HEK293 (cell line): ENCODE measurements around the gene GAK.

Experiments
- CTCF ChIA-PET: fragments of 350-600 bp; formaldehyde crosslinking; extraction: SDS; loops from one replicate; lab custom pipeline; 2021; ENCODE audit warnings: antibody characterized with exemption; lab: Yijun Ruan, JAX
- POLR2A ChIA-PET: fragments of 300-600 bp; formaldehyde crosslinking; extraction: SDS; loops from one replicate; lab custom pipeline; 2020; ENCODE audit warnings: antibody characterized with exemption, inconsistent platforms; lab: Yijun Ruan, JAX
- H3K27ac ChIP-seq: fragments of 200-500 bp; sonication (Bioruptor generic); 2 replicates; pipeline ENCODE4 v1.5.1; 2014; ENCODE audit warnings: low read depth, low read length, control low read depth, inconsistent platforms; ENCODE audit errors: extremely low read depth
- H3K36me3 ChIP-seq, 2 experiments: fragments of 200-500 bp in 1 of 2; sonication (Bioruptor generic) in 1 of 2; 1 replicate in 1 of 2; 2 replicates in 1 of 2; pipeline ENCODE4 v1.5.1; 2014 to 2017; ENCODE audit warnings: inconsistent platforms in 2 of 2, low read length in 2 of 2; ENCODE audit not compliant: control insufficient read depth in 2 of 2, insufficient read depth in 1 of 2
- H3K4me1 ChIP-seq: fragments of 200-500 bp; sonication (Bioruptor generic); 2 replicates; pipeline ENCODE4 v1.5.1; 2014; ENCODE audit warnings: mild to moderate bottlenecking, low read length, inconsistent platforms; ENCODE audit not compliant: control insufficient read depth, insufficient read depth
- H3K4me3 ChIP-seq: 2 replicates; pipeline ENCODE4 v1.5.1; 2011; ENCODE audit warnings: low read depth, mild to moderate bottlenecking, control low read depth, low read length, moderate library complexity
- H3K9me3 ChIP-seq: fragments of 200-500 bp; sonication (Bioruptor generic); 2 replicates; pipeline ENCODE4 v1.5.1; 2014; ENCODE audit warnings: low read depth, low read length, inconsistent platforms; ENCODE audit not compliant: control insufficient read depth, insufficient read depth
- AEBP2 ChIP-seq: fragments of 450-650 bp; formaldehyde crosslinking; IDR thresholded peaks from 2 replicates; pipeline ENCODE4 v1.5.1; 2016; ENCODE audit warnings: missing biosample characterization, missing genetic modification characterization, borderline replicate concordance
- GLIS2 ChIP-seq: fragments of 450-650 bp; formaldehyde crosslinking; IDR thresholded peaks from 2 replicates; pipeline ENCODE4 v1.5.1; 2016; ENCODE audit warnings: missing biosample characterization, missing genetic modification characterization
- INSM2 ChIP-seq: fragments of 450-650 bp; formaldehyde crosslinking; IDR thresholded peaks from 2 replicates; pipeline ENCODE4 v1.5.1; 2016; ENCODE audit warnings: missing biosample characterization, missing genetic modification characterization
- KLF8 ChIP-seq: fragments of 450-650 bp; formaldehyde crosslinking; IDR thresholded peaks from 2 replicates; pipeline ENCODE4 v1.5.1; 2016; ENCODE audit warnings: missing biosample characterization, missing genetic modification characterization
- RBAK ChIP-seq: fragments of 450-650 bp; formaldehyde crosslinking; IDR thresholded peaks from 2 replicates; pipeline ENCODE4 v1.5.1; 2016; ENCODE audit warnings: missing biosample characterization, missing genetic modification characterization
- SP3 ChIP-seq: fragments of 450-650 bp; formaldehyde crosslinking; IDR thresholded peaks from 2 replicates; pipeline ENCODE4 v1.5.1; 2016; ENCODE audit warnings: missing biosample characterization, missing genetic modification characterization
- ZBTB21 ChIP-seq: fragments of 450-650 bp; formaldehyde crosslinking; IDR thresholded peaks from 2 replicates; pipeline ENCODE4 v1.5.1; 2017; ENCODE audit warnings: missing biosample characterization, missing genetic modification characterization
- ZBTB7A ChIP-seq: fragments of 450-650 bp; formaldehyde crosslinking; IDR thresholded peaks from 2 replicates; pipeline ENCODE4 v1.5.1; 2016; ENCODE audit warnings: low read depth, missing biosample characterization, missing genetic modification characterization
- ZFP37 ChIP-seq: fragments of 450-650 bp; formaldehyde crosslinking; IDR thresholded peaks from 2 replicates; pipeline ENCODE4 v1.5.1; 2016; ENCODE audit warnings: missing biosample characterization, missing genetic modification characterization
- ZIC2 ChIP-seq: fragments of 450-650 bp; formaldehyde crosslinking; IDR thresholded peaks from 2 replicates; pipeline ENCODE4 v1.5.1; 2016; ENCODE audit warnings: missing biosample characterization, missing genetic modification characterization
- ZNF140 ChIP-seq: fragments of 450-650 bp; formaldehyde crosslinking; IDR thresholded peaks from 2 replicates; pipeline ENCODE4 v1.5.1; 2016; ENCODE audit warnings: missing biosample characterization, missing genetic modification characterization
- ZNF155 ChIP-seq: fragments of 450-650 bp; formaldehyde crosslinking; IDR thresholded peaks from 2 replicates; pipeline ENCODE4 v1.5.1; 2016; ENCODE audit warnings: missing biosample characterization, missing genetic modification characterization
- ZNF184 ChIP-seq: fragments of 450-650 bp; IDR thresholded peaks from 2 replicates; pipeline ENCODE4 v1.5.1; 2018; ENCODE audit warnings: missing biosample characterization, mild to moderate bottlenecking, missing genetic modification characterization
- ZNF280D ChIP-seq: fragments of 450-650 bp; formaldehyde crosslinking; IDR thresholded peaks from 2 replicates; pipeline ENCODE4 v1.5.1; 2016; ENCODE audit warnings: missing biosample characterization, missing genetic modification characterization
- ZNF529 ChIP-seq: fragments of 450-650 bp; formaldehyde crosslinking; IDR thresholded peaks from 2 replicates; pipeline ENCODE4 v1.5.1; 2017; ENCODE audit warnings: missing genetic modification characterization, missing biosample characterization; ENCODE audit not compliant: insufficient replicate concordance
- ZNF530 ChIP-seq: fragments of 450-650 bp; formaldehyde crosslinking; IDR thresholded peaks from 2 replicates; pipeline ENCODE4 v1.5.1; 2016; ENCODE audit warnings: low read depth, missing biosample characterization, missing genetic modification characterization
- ZNF549 ChIP-seq: fragments of 450-650 bp; IDR thresholded peaks from 2 replicates; pipeline ENCODE4 v1.5.1; 2018; ENCODE audit warnings: missing biosample characterization, missing genetic modification characterization, mild to moderate bottlenecking, inconsistent platforms, moderate library complexity
- ZNF571 ChIP-seq: fragments of 450-650 bp; formaldehyde crosslinking; IDR thresholded peaks from 2 replicates; pipeline ENCODE4 v1.5.0; 2017; ENCODE audit warnings: missing biosample characterization, missing genetic modification characterization
- ZNF621 ChIP-seq: fragments of 450-650 bp; formaldehyde crosslinking; IDR thresholded peaks from 2 replicates; pipeline ENCODE4 v1.5.1; 2017; ENCODE audit warnings: missing biosample characterization, missing genetic modification characterization
- ZNF645 ChIP-seq: fragments of 450-650 bp; formaldehyde crosslinking; IDR thresholded peaks from 2 replicates; pipeline ENCODE4; 2016; ENCODE audit warnings: missing biosample characterization, missing genetic modification characterization
- ZNF76 ChIP-seq: fragments of 450-650 bp; formaldehyde crosslinking; IDR thresholded peaks from 2 replicates; pipeline ENCODE4; 2016; ENCODE audit warnings: low read depth, missing biosample characterization, missing genetic modification characterization, borderline replicate concordance
- ZNF837 ChIP-seq: fragments of 450-650 bp; formaldehyde crosslinking; IDR thresholded peaks from 2 replicates; pipeline ENCODE4 v1.5.1; 2016; ENCODE audit warnings: missing biosample characterization, missing genetic modification characterization
- ZSCAN30 ChIP-seq: fragments of 450-650 bp; IDR thresholded peaks from 2 replicates; pipeline ENCODE4 v1.5.1; 2018; ENCODE audit warnings: missing biosample characterization, mild to moderate bottlenecking, missing genetic modification characterization, moderate library complexity
- TF ChIP-seq, protein P1 (sequence below): fragments of 450-650 bp; formaldehyde crosslinking; IDR thresholded peaks from 2 replicates; pipeline ENCODE4 v1.5.0; 2017; ENCODE audit warnings: missing biosample characterization, missing genetic modification characterization, borderline replicate concordance
- TF ChIP-seq, protein P2 (sequence below): fragments of 450-650 bp; formaldehyde crosslinking; IDR thresholded peaks from 2 replicates; pipeline ENCODE4 v1.5.1; 2016; ENCODE audit warnings: missing biosample characterization, missing genetic modification characterization

GAK gene

DNA sequence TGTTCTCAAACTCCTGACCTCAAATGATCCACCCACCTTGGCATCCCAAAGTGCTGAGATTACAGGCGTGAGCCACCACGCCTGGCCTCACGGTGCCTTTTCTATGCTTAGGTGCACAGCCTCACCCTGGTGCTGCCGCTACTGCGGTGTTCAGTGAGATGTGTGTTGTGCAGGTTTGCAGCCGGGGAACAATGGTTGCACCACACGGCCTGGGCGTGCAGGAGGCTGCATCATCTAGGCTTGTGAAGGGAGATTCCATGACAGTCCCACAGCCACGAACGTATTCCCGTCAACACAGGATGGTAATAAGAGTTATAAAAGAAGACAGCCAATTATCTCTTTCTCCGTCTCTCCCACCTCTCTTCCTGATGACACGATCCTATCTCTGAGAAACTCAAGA lies 128.2 kb downstream of the GAK start:
- no peaks in the 10 kb centered on the region for H3K36me3 ChIP-seq
- no peak overlapping the region for H3K4me3 ChIP-seq
- TF ChIP-seq ZNF837 (tag by site-specific recombination) = no peak
- TF ChIP-seq KLF8 (tag by site-specific recombination) = no peak
- no peak for TF ChIP-seq ZBTB7A (tag by site-specific recombination)
- TF ChIP-seq ZNF140 (tag by site-specific recombination) = no peak
- no peak for TF ChIP-seq INSM2 (tag by site-specific recombination)
- TF ChIP-seq ZNF155 (tag by site-specific recombination) = no peak
- TF ChIP-seq, protein P1, sequence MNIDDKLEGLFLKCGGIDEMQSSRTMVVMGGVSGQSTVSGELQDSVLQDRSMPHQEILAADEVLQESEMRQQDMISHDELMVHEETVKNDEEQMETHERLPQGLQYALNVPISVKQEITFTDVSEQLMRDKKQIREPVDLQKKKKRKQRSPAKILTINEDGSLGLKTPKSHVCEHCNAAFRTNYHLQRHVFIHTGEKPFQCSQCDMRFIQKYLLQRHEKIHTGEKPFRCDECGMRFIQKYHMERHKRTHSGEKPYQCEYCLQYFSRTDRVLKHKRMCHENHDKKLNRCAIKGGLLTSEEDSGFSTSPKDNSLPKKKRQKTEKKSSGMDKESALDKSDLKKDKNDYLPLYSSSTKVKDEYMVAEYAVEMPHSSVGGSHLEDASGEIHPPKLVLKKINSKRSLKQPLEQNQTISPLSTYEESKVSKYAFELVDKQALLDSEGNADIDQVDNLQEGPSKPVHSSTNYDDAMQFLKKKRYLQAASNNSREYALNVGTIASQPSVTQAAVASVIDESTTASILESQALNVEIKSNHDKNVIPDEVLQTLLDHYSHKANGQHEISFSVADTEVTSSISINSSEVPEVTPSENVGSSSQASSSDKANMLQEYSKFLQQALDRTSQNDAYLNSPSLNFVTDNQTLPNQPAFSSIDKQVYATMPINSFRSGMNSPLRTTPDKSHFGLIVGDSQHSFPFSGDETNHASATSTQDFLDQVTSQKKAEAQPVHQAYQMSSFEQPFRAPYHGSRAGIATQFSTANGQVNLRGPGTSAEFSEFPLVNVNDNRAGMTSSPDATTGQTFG = no peak
- TF ChIP-seq ZSCAN30 = no peak
- TF ChIP-seq ZNF621 (tag by site-specific recombination) = no peak
- TF ChIP-seq ZNF645 (tag by site-specific recombination) = no peak
- TF ChIP-seq RBAK (tag by site-specific recombination) = no peak
- no peak for TF ChIP-seq AEBP2 (tag by site-specific recombination)
- no peak for TF ChIP-seq SP3 (tag by site-specific recombination)
- TF ChIP-seq, protein P2, sequence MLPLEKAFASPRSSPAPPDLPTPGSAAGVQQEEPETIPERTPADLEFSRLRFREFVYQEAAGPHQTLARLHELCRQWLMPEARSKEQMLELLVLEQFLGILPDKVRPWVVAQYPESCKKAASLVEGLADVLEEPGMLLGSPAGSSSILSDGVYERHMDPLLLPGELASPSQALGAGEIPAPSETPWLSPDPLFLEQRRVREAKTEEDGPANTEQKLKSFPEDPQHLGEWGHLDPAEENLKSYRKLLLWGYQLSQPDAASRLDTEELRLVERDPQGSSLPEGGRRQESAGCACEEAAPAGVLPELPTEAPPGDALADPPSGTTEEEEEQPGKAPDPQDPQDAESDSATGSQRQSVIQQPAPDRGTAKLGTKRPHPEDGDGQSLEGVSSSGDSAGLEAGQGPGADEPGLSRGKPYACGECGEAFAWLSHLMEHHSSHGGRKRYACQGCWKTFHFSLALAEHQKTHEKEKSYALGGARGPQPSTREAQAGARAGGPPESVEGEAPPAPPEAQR (tag by site-specific recombination) = no peak
- TF ChIP-seq GLIS2 (tag by site-specific recombination) = no peak
- TF ChIP-seq ZNF549 (tag by site-specific recombination) = no peak
- ChIA-PET CTCF (no interaction called here), POLR2A (no interaction called here)
- no peaks in the 10 kb centered on the region for H3K4me1 ChIP-seq
- H3K27ac ChIP-seq = no peak overlapping the region
- H3K9me3 ChIP-seq = no peaks in the 10 kb centered on the region

DNA sequence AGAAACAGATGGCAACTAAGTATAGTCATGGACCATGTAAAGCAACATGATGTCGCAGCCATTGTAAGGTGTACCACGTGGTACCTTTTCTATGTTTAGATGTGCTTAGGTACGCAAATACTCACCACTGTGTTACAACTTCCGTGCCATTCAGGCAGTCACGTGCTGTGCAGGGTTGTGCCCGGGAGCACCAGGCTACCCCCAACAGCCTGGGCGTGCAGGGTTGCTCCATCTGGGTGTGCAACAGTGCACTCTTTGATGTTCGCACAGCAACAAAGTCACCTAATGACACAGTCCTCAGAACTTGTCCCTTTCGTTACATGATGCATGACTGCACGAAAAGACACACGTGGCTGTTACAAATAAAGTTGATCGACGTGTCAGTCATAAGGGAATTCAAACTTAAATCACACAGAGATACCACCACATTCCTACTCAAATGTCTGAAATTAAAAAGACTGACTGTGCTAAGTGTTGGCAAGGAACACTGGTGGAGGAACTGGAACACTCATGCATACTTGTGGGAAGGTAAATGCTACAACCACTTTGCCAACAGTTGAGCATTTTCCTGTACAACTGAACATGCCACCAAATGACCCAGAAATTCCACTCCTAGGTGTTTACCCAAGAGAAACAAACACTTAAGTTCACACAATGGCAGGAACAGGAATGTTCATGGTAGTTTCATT lies 130.5 kb downstream of the GAK start:
- H3K27ac ChIP-seq = no peak overlapping the region
- ChIA-PET POLR2A (no interaction called here), CTCF (no interaction called here)
- no peaks in the 10 kb centered on the region for H3K4me1 ChIP-seq
- no peaks in the 10 kb centered on the region for H3K36me3 ChIP-seq
- no peak overlapping the region for H3K4me3 ChIP-seq
- no peaks in the 10 kb centered on the region for H3K9me3 ChIP-seq
- TF ChIP-seq ZNF530 (tag by site-specific recombination) (no peak), ZNF184 (tag by site-specific recombination) (peak; percentile 97), ZIC2 (tag by site-specific recombination) (no peak), ZBTB21 (tag by site-specific recombination) (no peak), ZNF280D (tag by site-specific recombination) (0 out of 2 replicates have a peak, but pooled peaks have one; percentile 8), ZNF571 (tag by site-specific recombination) (no peak), ZNF529 (no peak), ZNF76 (tag by site-specific recombination) (no peak), ZFP37 (tag by site-specific recombination) (no peak), ZNF155 (tag by site-specific recombination) (no peak)
